GM19238 (cell line): ENCODE measurements around the gene CEACAM1.
"Not testable (repeated sequence)": the region's sequence is repeated elsewhere in the genome, so short reads cannot be mapped to it uniquely, and the experiment has no call there.

Source experiments
- DNase-seq: peaks from one replicate; pipeline ENCODE4 v3.0.0; 2011; ENCODE audit warnings: low spot score; ENCODE audit not compliant: insufficient read length

The CEACAM1 gene

DNA sequence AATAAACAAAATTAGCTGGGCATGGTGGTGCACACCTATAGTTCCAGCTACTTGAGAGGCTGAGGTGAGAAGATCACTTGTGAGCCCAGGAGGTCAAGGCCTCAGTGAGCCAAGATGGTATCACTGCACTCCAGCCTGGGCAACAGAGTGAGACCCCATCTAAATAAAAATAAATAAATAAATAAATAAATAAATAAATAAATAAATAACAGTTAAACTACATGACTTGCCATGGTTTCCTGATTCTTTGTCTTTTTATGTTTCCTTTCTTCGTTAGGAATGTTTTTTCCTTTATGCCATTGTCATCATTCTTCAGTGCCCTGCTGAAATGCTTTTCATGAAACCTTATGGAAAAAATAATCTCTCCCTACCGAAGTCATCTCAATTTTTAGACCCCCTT is 50.3 kb downstream of the CEACAM1 start:
- DNase-seq = no peak

DNA sequence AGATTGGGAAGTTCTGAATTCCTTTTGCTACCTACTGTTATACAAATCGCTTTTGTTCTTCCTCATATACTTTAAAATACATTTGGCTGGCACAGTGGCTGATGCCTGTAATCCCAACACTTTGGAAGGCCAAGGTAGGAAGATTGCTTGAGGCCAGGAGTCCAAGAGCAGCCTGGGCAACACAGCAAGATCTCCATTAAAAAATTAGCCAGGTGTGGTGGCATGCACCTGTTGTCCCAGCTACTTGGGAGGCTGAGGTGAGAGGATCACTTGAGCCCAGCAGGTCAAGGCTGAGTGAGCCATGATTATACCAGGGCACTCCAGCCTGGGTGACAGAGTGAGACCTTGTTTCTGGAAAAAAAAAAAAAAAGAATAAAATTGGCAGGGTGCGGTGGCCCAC is 51.2 kb downstream of the CEACAM1 start:
- no peak for DNase-seq

DNA sequence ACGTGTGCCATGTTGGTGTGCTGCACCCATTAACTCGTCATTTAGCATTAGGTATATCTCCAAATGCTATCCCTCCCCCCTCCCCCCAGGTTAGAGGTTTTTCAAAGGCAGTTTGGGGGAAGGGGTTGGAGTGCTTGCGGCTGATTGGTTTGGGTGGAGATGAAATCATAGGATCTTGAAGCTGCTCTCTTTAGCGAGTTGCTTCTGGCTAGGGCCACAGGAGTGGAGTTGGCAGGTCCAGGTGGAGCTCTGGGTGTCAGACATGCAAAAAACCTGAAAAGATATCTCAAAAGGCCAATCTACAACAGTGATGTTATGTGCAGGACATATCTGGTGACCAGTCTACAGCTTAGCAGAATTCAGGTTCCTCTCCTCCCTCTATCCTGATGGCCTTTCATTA is 52.9 kb downstream of the CEACAM1 start:
- DNase-seq = no peak

DNA sequence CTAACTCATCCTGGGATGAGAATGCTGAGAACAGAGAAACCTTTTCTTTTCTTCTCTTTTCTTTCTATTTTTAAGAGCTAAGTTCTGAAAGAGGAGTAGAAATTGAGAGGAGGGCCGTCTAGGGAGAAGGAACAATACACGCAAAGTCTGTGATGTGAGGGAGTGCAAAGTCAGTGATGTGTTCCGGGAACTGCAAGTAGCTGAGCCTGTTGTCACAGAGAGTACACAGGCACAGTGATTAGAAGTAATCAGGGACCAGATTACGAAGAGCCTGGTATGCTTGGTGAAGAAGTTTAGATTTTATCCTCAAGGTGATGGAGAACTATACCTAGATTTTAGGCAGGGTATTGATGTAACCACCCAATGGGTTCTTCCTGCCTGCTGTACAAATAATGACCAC is 53.5 kb downstream of the CEACAM1 start:
- no peak for DNase-seq

DNA sequence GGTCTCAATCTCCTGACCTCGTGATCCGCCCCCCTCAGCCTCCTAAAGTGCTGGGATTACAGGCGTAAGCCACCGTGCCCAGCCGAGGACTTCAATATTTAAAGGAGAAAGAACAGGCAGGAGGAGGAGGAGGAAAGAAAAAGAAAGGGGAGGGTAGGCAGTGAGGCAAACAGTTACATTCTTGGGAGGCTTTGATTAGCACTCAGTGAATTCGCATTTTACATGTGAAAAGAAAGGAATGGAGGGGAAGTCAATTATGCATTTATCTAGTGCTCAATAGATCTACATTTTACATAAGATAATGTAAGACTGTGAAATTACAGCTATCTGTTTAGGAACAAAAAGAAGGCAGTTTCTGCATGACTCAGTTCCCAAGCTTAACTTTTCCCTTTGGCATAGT is 54.6 kb downstream of the CEACAM1 start:
- DNase-seq = no peak

DNA sequence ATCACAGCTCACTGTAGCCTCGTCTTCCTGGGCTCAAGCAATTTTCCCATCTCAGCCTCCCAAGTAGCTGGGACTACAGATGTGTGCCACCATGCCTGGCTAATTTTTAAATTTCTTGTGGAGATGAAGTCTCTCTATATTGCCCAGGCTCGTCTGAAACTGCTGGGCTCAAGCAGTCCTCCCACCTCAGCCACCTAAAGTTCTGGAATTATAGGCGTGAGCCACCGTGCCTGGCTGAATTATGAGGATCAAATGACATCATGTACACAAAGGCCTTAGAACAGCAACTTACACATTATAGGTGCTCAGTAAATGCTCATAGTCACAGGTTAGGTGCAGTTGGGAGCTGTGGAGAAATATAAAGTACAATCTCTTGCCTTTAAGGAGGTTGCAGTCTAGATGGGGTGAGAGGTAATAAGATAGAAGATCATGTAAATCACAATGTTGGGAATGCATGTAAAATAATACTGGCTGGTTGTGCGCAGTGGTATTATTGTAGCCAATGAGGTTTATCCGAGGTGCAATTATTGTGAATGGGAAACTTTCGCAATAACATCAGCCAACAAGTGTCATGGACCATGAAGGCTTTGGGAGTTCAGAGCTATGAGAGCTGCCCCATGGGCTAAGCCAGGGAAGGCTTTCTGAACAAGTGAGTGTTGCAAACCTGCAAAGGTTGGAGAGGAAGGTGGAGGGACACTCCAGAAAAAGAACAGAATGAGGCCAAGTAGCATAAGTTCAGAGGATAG is 55.7 kb downstream of the CEACAM1 start:
- DNase-seq = no peak

DNA sequence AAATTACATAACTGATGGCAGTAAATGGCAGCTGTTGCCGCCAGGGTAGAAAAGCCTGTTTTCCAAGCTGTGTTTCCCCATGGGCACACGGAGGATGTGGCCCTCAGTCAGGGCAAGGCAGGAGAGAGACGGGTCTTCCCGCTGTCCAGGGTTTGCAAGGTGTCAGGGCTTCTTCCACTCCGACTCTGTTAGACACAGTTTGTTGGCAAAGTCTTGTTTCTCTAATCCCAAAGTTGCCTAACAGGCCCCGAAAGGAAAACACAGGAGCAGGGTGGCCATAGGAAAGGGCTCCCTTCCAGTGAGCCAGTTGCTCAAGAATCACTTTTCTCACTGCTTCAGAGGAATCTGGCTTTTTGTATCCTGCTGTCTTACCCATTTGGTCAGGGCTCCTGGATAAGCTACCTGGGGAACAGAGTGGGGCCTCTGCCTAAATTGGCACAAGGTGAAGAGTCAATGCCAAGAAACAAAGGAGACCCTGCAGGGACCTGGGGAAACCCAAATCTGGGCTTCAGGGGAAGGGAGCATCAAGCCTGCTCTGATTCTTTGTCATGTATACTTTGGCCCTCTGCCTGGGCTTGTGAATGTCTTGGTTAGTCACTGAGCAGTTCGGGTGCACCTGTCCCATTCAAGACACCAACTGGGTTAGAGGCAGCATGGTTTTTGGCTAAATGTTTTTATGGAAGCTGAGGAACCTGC is 56.6 kb downstream of the CEACAM1 start:
- no peak for DNase-seq

DNA sequence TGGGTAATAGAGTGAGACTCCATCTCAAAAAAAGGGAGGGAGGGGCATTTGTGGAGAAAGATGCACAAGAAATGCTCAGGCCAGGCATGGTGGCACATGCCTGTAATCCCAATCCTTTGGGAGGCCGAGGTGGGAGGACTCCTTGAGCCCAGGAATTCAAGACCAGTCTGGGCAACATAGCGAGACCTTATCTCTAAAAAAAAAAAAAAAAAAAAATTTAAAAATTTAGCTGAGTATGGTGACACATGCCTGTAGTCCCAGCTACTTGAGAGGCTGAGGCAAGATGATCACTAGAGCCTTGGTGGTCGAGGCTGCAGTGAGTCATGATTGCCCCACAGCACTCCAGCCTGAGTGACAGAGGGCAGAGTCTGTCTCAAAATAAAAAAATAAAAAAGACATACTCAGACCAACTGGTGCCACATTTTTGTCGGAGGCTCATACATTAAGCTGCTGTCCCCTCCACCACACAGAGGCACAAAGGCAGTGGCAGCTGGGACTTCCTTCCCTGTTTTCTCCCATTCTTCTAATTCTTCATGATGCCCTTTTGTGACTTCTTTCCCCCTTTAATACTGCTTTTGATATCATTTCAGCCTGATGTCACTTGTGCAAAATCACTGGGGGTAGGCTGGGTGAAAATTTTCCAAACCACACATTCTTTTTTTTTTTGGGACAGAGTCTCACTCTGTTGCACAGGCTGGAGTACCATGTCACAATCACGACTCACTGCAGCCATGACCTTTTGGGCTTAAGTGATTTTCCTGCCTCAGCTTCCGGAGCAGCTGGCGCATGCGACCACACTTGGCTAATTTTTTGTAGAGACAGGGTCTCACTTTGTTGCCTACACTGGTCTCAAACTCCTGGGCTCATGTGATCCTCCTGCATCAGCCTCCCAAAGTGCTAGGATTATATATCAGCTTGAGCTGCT is 58.7 kb downstream of the CEACAM1 start:
- no peak for DNase-seq

DNA sequence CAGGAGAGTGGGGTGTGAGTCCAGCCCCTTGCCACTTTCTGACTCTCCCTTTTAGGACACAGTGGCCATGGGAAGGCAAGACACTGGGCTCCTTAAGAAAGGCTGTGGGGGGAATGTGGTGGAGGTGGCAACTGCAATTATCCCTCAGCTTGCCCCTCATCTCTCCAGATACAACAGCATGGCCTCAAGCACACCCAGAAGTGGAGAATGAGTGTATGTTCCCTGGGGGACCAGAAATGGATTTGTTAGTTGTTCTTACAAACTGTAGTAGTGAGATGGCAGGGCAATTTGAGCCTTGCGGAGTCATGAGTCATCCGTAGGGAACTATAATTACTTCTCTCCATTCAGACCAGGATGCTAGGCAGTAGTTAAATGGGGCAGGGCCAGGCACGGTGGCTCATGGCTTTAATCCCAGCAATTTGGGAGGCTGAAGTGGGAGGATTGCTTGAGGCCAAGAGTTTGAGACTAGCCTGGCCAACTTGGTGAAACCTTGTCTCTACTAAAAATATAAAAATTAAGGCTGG is 59.9 kb downstream of the CEACAM1 start:
- no peak for DNase-seq

DNA sequence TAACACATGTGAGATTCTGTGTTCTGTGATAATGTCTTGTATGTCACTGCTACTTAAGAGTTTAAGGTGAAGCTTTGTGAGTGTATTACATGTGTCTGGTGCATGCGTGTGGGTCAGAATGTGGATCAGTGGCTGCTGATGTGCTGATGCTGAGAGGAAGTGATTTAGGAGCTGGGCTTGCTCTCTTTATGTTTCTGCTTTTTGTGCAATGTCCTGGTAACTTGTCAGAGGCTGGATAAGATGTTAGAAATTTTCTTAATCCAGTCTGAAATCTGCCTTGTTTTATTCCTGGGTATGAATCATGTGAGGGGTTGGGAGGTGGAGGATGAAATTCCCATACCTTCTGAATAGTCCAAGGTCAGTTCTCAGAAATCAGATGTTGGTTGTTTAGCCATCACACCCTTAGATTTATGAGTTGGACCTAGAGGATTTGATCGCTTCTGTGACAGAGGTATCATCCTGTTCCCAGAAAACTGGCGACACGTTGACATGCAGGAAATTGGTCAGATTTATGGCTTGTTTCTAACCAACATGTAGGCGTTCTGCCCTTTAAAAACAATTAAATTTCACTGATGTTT is 61.0 kb downstream of the CEACAM1 start:
- DNase-seq = no peak

DNA sequence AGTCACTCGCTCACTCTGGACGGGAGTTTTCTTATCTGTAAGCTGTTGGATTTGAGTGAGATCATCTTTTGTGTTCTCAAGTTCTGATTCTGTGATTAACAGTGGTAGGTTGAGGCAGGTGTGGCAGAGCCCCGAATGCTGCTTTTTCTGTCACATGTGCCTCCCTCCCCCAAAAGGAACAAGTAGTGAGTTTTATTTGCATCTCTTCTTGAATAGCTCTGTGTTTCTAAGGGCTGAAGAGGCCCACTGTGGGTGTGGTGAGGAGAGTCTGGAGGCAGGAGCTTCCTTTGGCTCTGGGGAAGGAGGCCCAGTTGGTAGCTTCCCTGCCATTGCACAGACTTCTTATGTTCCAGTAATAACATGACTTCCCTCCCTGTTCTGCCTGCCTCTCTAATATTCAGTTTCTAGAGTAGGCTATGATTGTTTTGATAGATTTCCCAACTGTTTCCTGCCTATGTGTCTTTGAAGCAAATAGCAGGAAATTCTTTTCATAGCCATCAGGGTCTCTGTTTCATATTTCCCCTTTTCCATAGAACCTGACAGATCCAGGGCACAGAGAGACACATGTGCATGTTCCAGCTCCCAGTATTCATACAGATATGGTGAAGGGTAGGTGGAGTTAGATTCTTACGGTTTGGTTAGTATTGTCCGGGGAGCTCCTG is 61.6 kb downstream of the CEACAM1 start:
- no peak for DNase-seq

DNA sequence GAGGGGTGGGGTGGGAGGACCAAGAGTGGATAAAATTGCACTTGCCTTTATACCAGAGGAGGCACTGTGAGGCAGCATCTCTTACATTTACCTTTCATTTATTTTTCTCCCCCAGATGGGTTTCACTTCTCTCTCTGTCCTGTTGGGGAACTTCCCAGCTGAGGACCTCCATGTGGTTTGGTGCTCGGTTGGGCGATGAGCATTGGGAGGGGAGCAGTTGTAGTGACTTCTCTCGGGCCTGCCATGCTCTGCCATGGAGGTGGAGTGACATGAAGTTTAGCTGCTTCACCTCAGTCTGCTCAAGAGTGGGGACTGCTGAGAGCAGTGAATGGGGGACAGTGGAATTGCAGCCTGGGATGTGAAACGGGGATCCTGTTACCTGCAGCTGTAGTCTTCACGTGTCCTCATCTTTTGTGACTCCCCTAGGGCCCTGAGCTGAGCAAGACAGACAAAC is 62.4 kb downstream of the CEACAM1 start:
- peak; percentile 61 for DNase-seq

DNA sequence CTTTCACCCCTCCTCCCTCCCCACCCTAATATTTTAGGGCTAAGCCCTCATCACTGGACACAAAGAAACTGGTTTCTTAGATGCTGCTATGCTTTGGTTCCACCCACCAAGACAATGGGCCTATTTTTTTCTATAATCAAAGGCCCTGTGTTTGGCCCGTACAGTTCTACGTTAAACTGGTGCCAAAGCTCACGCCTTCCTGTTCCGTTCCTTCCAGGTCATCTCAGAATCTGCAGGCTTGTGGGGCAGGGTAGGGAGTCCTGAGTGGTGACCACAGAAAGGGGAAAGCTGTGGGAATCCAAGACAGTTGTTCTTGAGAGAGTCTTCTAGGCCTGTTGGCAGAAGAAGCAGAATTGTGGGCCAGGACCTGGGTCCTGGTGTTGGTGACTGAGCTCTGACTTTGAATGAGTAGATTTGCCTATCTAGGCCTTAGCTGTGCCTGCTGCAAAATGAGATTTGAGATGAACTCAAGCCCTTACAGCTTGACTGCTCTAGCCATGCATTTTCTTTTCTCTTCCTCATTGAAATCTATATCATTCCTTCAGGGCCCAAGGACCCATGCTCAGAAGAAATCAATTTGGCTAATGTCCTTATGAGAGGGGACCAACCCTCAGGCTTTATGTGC is 66.5 kb downstream of the CEACAM1 start:
- DNase-seq = no peak

DNA sequence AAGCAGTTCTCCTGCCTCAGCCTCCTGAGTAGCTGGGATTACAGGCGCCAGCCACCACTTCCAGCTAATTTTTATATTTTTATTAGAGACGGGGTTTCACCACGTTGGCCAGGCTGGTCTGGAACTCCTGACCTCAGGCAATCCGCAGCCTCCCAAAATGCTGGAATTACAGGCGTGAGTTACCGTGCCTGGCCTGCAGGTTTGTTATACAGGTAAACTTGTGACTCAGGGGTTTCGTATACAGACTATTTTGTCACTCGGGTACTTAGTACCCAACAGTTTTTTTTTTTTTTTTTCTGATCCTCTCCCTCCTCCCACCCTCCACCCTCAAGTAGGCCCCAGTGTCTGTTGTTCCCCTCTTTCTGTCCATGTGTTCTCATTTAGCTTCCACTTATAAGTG is 67.0 kb downstream of the CEACAM1 start:
- not testable (repeated sequence) for DNase-seq

DNA sequence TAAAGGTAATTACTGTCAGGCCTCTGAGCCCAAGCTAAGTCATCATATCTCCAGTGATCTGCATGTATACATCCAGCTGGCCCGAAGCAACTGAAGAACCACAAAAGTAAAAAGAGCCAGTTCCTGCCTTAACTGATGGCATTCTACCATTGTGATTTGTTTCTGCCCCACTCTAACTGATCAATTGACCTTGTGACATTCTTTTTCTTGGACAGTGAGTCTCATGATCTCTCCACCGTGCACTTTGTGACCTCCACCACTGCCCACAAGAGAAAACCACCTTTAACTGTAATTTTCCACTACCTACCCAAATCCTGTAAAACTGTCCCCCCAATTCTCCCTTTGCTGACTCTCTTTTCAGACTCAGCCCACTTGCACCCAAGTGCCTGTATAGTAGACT is 68.4 kb downstream of the CEACAM1 start:
- no peak for DNase-seq
